Smooth muscle cell (in vitro differentiated cells): ENCODE data around the gene GALNT1. TPM values are rescaled to one million over a fixed set of nuclear protein-coding genes. Genes with fewer than 3 reads are reported as not detected.

Source experiments
- DNase-seq: peaks from one replicate; lab custom pipeline; 2025; ENCODE audit not compliant: unreplicated experiment; lab: John Stamatoyannopoulos, UW
- H2AFZ ChIP-seq: fragments of 200-600 bp; sonication (generic); 2 replicates; pipeline ENCODE4 v1.6.0; 2016; ENCODE audit warnings: antibody characterized with exemption, low read depth, mild to moderate bottlenecking
- H3F3A ChIP-seq: fragments of 200-600 bp; sonication (generic); 2 replicates; pipeline ENCODE4 v1.6.0; 2017; ENCODE audit warnings: antibody characterized with exemption, low read depth
- H3K27ac ChIP-seq: fragments of 200-600 bp; sonication (generic); 2 replicates; pipeline ENCODE4 v1.5.1; 2016; ENCODE audit warnings: low read depth, mild to moderate bottlenecking
- H3K27me3 ChIP-seq: fragments of 200-600 bp; sonication (generic); 2 replicates; pipeline ENCODE4 v1.6.1; 2016; ENCODE audit warnings: low read depth, mild to moderate bottlenecking
- H3K36me3 ChIP-seq: fragments of 200-600 bp; sonication (generic); 2 replicates; pipeline ENCODE4 v1.5.1; 2016; ENCODE audit warnings: low read depth
- H3K4me1 ChIP-seq: fragments of 200-600 bp; sonication (generic); 2 replicates; pipeline ENCODE4 v1.5.1; 2016; ENCODE audit warnings: low read depth
- H3K4me2 ChIP-seq: fragments of 200-600 bp; sonication (generic); 2 replicates; pipeline ENCODE4 v1.6.0; 2016; ENCODE audit warnings: mild to moderate bottlenecking
- H3K4me3 ChIP-seq: fragments of 200-600 bp; sonication (generic); 2 replicates; pipeline ENCODE4 v1.5.1; 2016; ENCODE audit warnings: mild to moderate bottlenecking
- H3K79me2 ChIP-seq: fragments of 200-600 bp; sonication (generic); 2 replicates; pipeline ENCODE4 v1.6.0; 2016; ENCODE audit warnings: low read depth, mild to moderate bottlenecking
- H3K9ac ChIP-seq: fragments of 200-600 bp; sonication (generic); 2 replicates; pipeline ENCODE4 v1.6.0; 2016; ENCODE audit warnings: low read depth
- H3K9me3 ChIP-seq: fragments of 200-600 bp; sonication (generic); replicated peaks from 2 replicates; pipeline ENCODE4 v1.5.1; 2016; ENCODE audit warnings: low read depth
- H4K20me1 ChIP-seq: fragments of 200-600 bp; sonication (generic); 2 replicates; pipeline ENCODE4 v1.6.0; 2016; ENCODE audit warnings: low read depth
- CTCF ChIP-seq: fragments of 200-600 bp; sonication (generic); IDR thresholded peaks from 2 replicates; pipeline ENCODE4 v1.5.1; 2017; ENCODE audit warnings: borderline replicate concordance, mild to moderate bottlenecking, antibody characterized with exemption; ENCODE audit not compliant: insufficient read depth, poor library complexity, severe bottlenecking
- WGBS: methylation state at CpG from one replicate; pipeline ENCODE4 v1.1.7; 2016; ENCODE audit warnings: low lambda C conversion rate; 5-methylcytosine and 5-hydroxymethylcytosine counted together
- polyA plus RNA-seq: library from polyadenylated mRNA; unstranded; fragments of >200 nt; fragmentation: Nextera tagmentation; extraction: Ambion mirVana; gene quantifications from 2 replicates; pipeline ENCODE4 v1.2.1, GENCODE V29; 2016
- total RNA-seq: library from RNA; depleted of rRNA; stranded (reverse); fragments of >200 nt; gene quantifications from 2 replicates; pipeline ENCODE4 v1.2.3, GENCODE V29; 2014

The GALNT1 gene
- total and polyA plus RNA-seq, 2 experiments from 2014 or later: 151 to 195 TPM

- no peak overlapping the region for H3K9ac ChIP-seq
Measured at GRCh38 chr18:35577045-35577848, 4.3 kb upstream of the GALNT1 start.

GRCh38 chr18:35578481-35578880, 3.1 kb upstream of the GALNT1 start:
- TF ChIP-seq CTCF: no peak
- Histone ChIP-seq H3K27ac (no peak overlapping the region), H3K79me2 (peaks cover 21% of the 10 kb centered on the region), H3F3A (peaks cover 9% of the 10 kb centered on the region), H3K36me3 (no peaks in the 10 kb centered on the region), H3K4me3 (no peak overlapping the region), H3K9me3 (no peaks in the 10 kb centered on the region), H2AFZ (no peak overlapping the region), H3K9ac (no peak overlapping the region), H3K4me1 (peaks cover 16% of the 10 kb centered on the region), H3K27me3 (no peaks in the 10 kb centered on the region), H4K20me1 (peaks cover 9% of the 10 kb centered on the region), H3K4me2 (no peak overlapping the region)
- no peak for DNase-seq
- 47% methylated on average over 1 of the region's 1 CpG for WGBS

More at GRCh38 chr18:35577045-35577848, 4.3 kb upstream of the GALNT1 start:
- WGBS: 98% methylated on average over 8 of the region's 8 CpGs
- Histone ChIP-seq H3F3A (no peaks in the 10 kb centered on the region), H3K79me2 (peaks cover 16% of the 10 kb centered on the region), H3K36me3 (no peaks in the 10 kb centered on the region), H2AFZ (no peak overlapping the region), H3K4me1 (peaks cover 5% of the 10 kb centered on the region), H3K9me3 (no peaks in the 10 kb centered on the region), H3K27ac (no peak overlapping the region), H3K27me3 (no peaks in the 10 kb centered on the region), H3K4me3 (no peak overlapping the region), H4K20me1 (no peaks in the 10 kb centered on the region), H3K4me2 (no peak overlapping the region)
- no peak for DNase-seq
- TF ChIP-seq CTCF: no peak

GRCh38 chr18:35578936-35579335, 2.6 kb upstream of the GALNT1 start:
- Histone ChIP-seq H2AFZ (no peak overlapping the region), H3K4me3 (no peak overlapping the region), H3K79me2 (peaks cover 26% of the 10 kb centered on the region), H3K27ac (no peak overlapping the region), H3K9ac (no peak overlapping the region), H3K36me3 (no peaks in the 10 kb centered on the region), H3F3A (peaks cover 11% of the 10 kb centered on the region), H4K20me1 (peaks cover 13% of the 10 kb centered on the region), H3K4me1 (peaks cover 16% of the 10 kb centered on the region), H3K9me3 (no peaks in the 10 kb centered on the region), H3K4me2 (no peak overlapping the region), H3K27me3 (no peaks in the 10 kb centered on the region)
- TF ChIP-seq CTCF: no peak
- no peak for DNase-seq
- WGBS: 94% methylated on average over 4 of the region's 4 CpGs
